Liver (tissue), 9 donors: ENCODE measurements around the gene HSPBAP1. TPM values are rescaled to one million over a fixed set of nuclear protein-coding genes. Genes with fewer than 3 reads are reported as not detected.

ENCODE experiments used
- DNase-seq: peaks from one replicate; pipeline ENCODE4 v3.0.0-alpha.2; 2017; ENCODE audit warnings: low spot score
- H3K27ac ChIP-seq, 2 donors: one replicate each; pipeline ENCODE4 v1.7.0; 2013; ENCODE audit warnings: inconsistent platforms in 2 of 2, low read length in 2 of 2, control low read depth in 1 of 2, low read depth in 1 of 2, mild to moderate bottlenecking in 1 of 2
- H3K27me3 ChIP-seq, 4 donors: one replicate each; pipeline versions ENCODE4 v1.6.1 to v1.7.0; 2013; ENCODE audit warnings: low read length in 3 of 4, inconsistent platforms in 1 of 4, mild to moderate bottlenecking in 1 of 4, moderate library complexity in 1 of 4; ENCODE audit not compliant: control insufficient read depth in 4 of 4, insufficient read depth in 4 of 4
- H3K36me3 ChIP-seq, 4 donors: one replicate each; pipeline versions ENCODE4 v1.6.1 to v1.7.0; 2013; ENCODE audit warnings: low read length in 3 of 4, mild to moderate bottlenecking in 3 of 4, low read depth in 1 of 4, moderate library complexity in 1 of 4; ENCODE audit not compliant: control insufficient read depth in 4 of 4, insufficient read depth in 3 of 4
- H3K4me1 ChIP-seq, 4 donors: one replicate each; pipeline versions ENCODE4 v1.6.1 to v1.7.0; 2013; ENCODE audit warnings: low read length in 3 of 4, mild to moderate bottlenecking in 3 of 4, moderate library complexity in 1 of 4; ENCODE audit not compliant: control insufficient read depth in 4 of 4, insufficient read depth in 4 of 4
- H3K4me3 ChIP-seq, 3 donors: one replicate each; pipeline versions ENCODE4 v1.6.1 to v1.7.0; 2013; ENCODE audit warnings: low read length in 3 of 3, control low read depth in 1 of 3, low read depth in 1 of 3, mild to moderate bottlenecking in 1 of 3
- H3K9ac ChIP-seq, 2 donors: one replicate each; pipeline ENCODE4 v1.7.0; 2013; ENCODE audit warnings: low read length in 2 of 2, mild to moderate bottlenecking in 2 of 2, moderate library complexity in 2 of 2, control low read depth in 1 of 2, low read depth in 1 of 2
- H3K9me3 ChIP-seq, 4 donors: one replicate each; pipeline versions ENCODE4 v1.6.1 to v1.7.0; 2013; ENCODE audit warnings: low read length in 3 of 4; ENCODE audit not compliant: control insufficient read depth in 4 of 4
- EGR1 ChIP-seq, 2 donors: IDR thresholded peaks; 2 replicates each; pipeline ENCODE4 v1.6.1; 2016 to 2018; ENCODE audit warnings: antibody characterized with exemption in 2 of 2, low read depth in 2 of 2
- FOXA1 ChIP-seq: IDR thresholded peaks from 2 replicates; pipeline ENCODE4 v1.6.1; 2016; ENCODE audit warnings: antibody characterized with exemption
- GABPA ChIP-seq, 2 donors: IDR thresholded peaks in 1 of 2; conservative IDR thresholded peaks in 1 of 2; 2 replicates each; pipeline ENCODE4 v1.6.1; 2016; ENCODE audit warnings: antibody characterized with exemption in 2 of 2, mild to moderate bottlenecking in 1 of 2, moderate library complexity in 1 of 2
- HNF4A ChIP-seq, 2 donors: conservative IDR thresholded peaks; 2 replicates each; pipeline ENCODE4 v1.6.1; 2016; ENCODE audit warnings: antibody characterized with exemption in 2 of 2, mild to moderate bottlenecking in 2 of 2
- HNF4G ChIP-seq: IDR thresholded peaks from 2 replicates; pipeline ENCODE4 v1.6.1; 2016; ENCODE audit warnings: antibody characterized with exemption
- JUND ChIP-seq, 2 donors: IDR thresholded peaks; 2 replicates each; pipeline ENCODE4 v1.6.1; 2016; ENCODE audit warnings: antibody characterized with exemption in 2 of 2
- MAX ChIP-seq: IDR thresholded peaks from 2 replicates; pipeline ENCODE4 v1.6.1; 2016; ENCODE audit warnings: antibody characterized with exemption
- NR2F2 ChIP-seq: IDR thresholded peaks from 2 replicates; pipeline ENCODE4 v1.6.1; 2016; ENCODE audit warnings: antibody characterized with exemption
- REST ChIP-seq: IDR thresholded peaks from 2 replicates; pipeline ENCODE4 v1.6.1; 2016; ENCODE audit warnings: antibody characterized with exemption, mild to moderate bottlenecking
- RXRA ChIP-seq, 2 donors: IDR thresholded peaks; 2 replicates each; pipeline ENCODE4 v1.6.1; 2017 to 2018; ENCODE audit warnings: antibody characterized with exemption in 2 of 2, mild to moderate bottlenecking in 1 of 2
- SP1 ChIP-seq: IDR thresholded peaks from 2 replicates; pipeline ENCODE4 v1.6.1; 2018; ENCODE audit warnings: antibody characterized with exemption, mild to moderate bottlenecking
- TAF1 ChIP-seq: conservative IDR thresholded peaks from 2 replicates; pipeline ENCODE4 v1.6.1; 2016; ENCODE audit warnings: antibody characterized with exemption, mild to moderate bottlenecking
- YY1 ChIP-seq: IDR thresholded peaks from 2 replicates; pipeline ENCODE4 v1.6.1; 2016; ENCODE audit warnings: antibody characterized with exemption, mild to moderate bottlenecking
- ZBTB33 ChIP-seq: IDR thresholded peaks from 2 replicates; pipeline ENCODE4 v1.6.1; 2016; ENCODE audit warnings: antibody characterized with exemption
- WGBS: extraction: QIAGEN DNeasy Blood & Tissue Kit; methylation state at CpG from one replicate; pipeline ENCODE4 v1.1.7; 2013; 5-methylcytosine and 5-hydroxymethylcytosine counted together
- polyA plus RNA-seq, 2 donors: library from polyadenylated mRNA; stranded (reverse) in 1 of 2; unstranded in 1 of 2; fragments of 200-250 nt in 1 of 2; fragments of >200 nt in 1 of 2; fragmentation: Nextera tagmentation in 1 of 2; extraction: Ambion mirVana in 1 of 2; gene quantifications; one replicate each; pipeline versions ENCODE4 v1.2.1 to v1.2.3, GENCODE V29; 2013 to 2015
- total RNA-seq, 2 donors: library from RNA; depleted of rRNA; stranded (reverse); fragments of >200 nt; gene quantifications; one replicate each; pipeline ENCODE4 v1.2.3, GENCODE V29; 2014
- TF ChIP-seq, protein P1 (sequence below): fragments of 150-350 bp; IDR thresholded peaks from 2 replicates; pipeline ENCODE4 v1.5.1; 2017; ENCODE audit warnings: improper control_type of control experiment, low read depth, low read length; ENCODE audit not compliant: missing input control
- TF ChIP-seq, protein P2 (sequence below): IDR thresholded peaks from 2 replicates; pipeline ENCODE4 v1.6.1; 2016; ENCODE audit warnings: antibody characterized with exemption
- donor health status: healthy.
- donor health status: healthy.
- donor health status: healthy.
- donor health status: healthy.
- donor health status: healthy.

The HSPBAP1 gene
- total and polyA plus RNA-seq, 4 donors, result 2.2 to 5.3 (median 3.9) TPM

DNA sequence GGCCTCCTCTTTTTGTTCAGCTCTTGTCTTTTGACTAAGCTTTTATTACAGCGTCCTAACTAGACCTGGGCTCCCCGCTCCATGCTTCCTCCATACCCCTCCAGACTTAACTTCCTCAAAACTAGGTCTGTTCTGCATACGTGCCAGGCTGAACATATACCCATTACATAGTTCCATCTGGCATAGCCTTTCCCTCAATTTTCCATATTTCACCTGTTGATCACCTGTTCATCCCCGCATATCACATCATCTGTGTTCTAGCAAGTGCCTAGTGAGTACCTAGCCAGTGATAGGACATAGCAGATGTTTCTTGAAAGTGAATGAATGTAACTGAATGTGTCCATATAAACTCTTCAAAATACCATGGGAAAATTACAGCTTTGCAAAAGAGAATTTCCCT lies 77.0 kb downstream of the HSPBAP1 start:
- WGBS, result 95% methylated on average over 4 of the region's 4 CpGs

GRCh38 chr3:122714273-122714672 lies 79.4 kb downstream of the HSPBAP1 start:
- Histone ChIP-seq H3K27me3 (no peaks in the 10 kb centered on the region), H3K9me3 (no peaks in the 10 kb centered on the region), H3K4me1 (no peaks in the 10 kb centered on the region), H3K36me3 (peaks cover 0 to 71% (median 65%) of the 10 kb centered on the region in 4 donors), H3K9ac (no peak overlapping the region), H3K27ac (no peak overlapping the region), H3K4me3 (no peak overlapping the region)
- DNase-seq, result no peak
- 87% methylated on average over 3 of the region's 3 CpGs for WGBS
- TF ChIP-seq YY1, result no peak
- TF ChIP-seq, protein P1, sequence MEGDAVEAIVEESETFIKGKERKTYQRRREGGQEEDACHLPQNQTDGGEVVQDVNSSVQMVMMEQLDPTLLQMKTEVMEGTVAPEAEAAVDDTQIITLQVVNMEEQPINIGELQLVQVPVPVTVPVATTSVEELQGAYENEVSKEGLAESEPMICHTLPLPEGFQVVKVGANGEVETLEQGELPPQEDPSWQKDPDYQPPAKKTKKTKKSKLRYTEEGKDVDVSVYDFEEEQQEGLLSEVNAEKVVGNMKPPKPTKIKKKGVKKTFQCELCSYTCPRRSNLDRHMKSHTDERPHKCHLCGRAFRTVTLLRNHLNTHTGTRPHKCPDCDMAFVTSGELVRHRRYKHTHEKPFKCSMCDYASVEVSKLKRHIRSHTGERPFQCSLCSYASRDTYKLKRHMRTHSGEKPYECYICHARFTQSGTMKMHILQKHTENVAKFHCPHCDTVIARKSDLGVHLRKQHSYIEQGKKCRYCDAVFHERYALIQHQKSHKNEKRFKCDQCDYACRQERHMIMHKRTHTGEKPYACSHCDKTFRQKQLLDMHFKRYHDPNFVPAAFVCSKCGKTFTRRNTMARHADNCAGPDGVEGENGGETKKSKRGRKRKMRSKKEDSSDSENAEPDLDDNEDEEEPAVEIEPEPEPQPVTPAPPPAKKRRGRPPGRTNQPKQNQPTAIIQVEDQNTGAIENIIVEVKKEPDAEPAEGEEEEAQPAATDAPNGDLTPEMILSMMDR, result no peak
- TF ChIP-seq, protein P2, sequence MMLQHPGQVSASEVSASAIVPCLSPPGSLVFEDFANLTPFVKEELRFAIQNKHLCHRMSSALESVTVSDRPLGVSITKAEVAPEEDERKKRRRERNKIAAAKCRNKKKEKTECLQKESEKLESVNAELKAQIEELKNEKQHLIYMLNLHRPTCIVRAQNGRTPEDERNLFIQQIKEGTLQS, result no peak
- TF ChIP-seq SP1, result no peak
- TF ChIP-seq MAX, result no peak
- no peak for TF ChIP-seq RXRA (IDR thresholded peaks at IDR 0.05)
- no peak for TF ChIP-seq EGR1 (IDR thresholded peaks at IDR 0.05; ENCODE audit: low read depth in 2 of 2)
- TF ChIP-seq HNF4G, result no peak
- TF ChIP-seq NR2F2, result no peak
- TF ChIP-seq REST, result no peak
- no peak for TF ChIP-seq ZBTB33
- no peak for TF ChIP-seq GABPA (IDR thresholded peaks at IDR 0.05 in 1 of 2, conservative IDR thresholded peaks at IDR 0.05 in 1 of 2)
- no peak for TF ChIP-seq JUND (IDR thresholded peaks at IDR 0.05)

More for the DNA sequence above, 77.0 kb downstream of the HSPBAP1 start:
- H3K4me3 ChIP-seq, result no peak overlapping the region
- no peak overlapping the region for H3K9ac ChIP-seq
- H3K9me3 ChIP-seq, result no peaks in the 10 kb centered on the region
- no peaks in the 10 kb centered on the region for H3K27me3 ChIP-seq
- no peak overlapping the region for H3K27ac ChIP-seq
- no peak for DNase-seq
- peaks cover 4 to 92% (median 79%) of the 10 kb centered on the region in 4 donors for H3K36me3 ChIP-seq
- TF ChIP-seq SP1, result no peak
- TF ChIP-seq MAX, result no peak
- no peak for TF ChIP-seq GABPA (IDR thresholded peaks at IDR 0.05 in 1 of 2, conservative IDR thresholded peaks at IDR 0.05 in 1 of 2)
- TF ChIP-seq TAF1, result no peak
- no peak for TF ChIP-seq EGR1 (IDR thresholded peaks at IDR 0.05; ENCODE audit: low read depth in 2 of 2)
- TF ChIP-seq HNF4A (conservative IDR thresholded peaks at IDR 0.05), result no peak
- TF ChIP-seq REST, result no peak
- no peak for TF ChIP-seq RXRA (IDR thresholded peaks at IDR 0.05)
- no peak for TF ChIP-seq FOXA1
- H3K4me1 ChIP-seq, result no peaks in the 10 kb centered on the region
